Measurements from ENCODE around the gene STAT5B. TPM values are rescaled to one million over a fixed set of nuclear protein-coding genes. Genes with fewer than 3 reads are reported as not detected.

The STAT5B gene
- total and polyA plus RNA-seq, 9 of the 15 experiments (the other 6 are each of a cell fraction or from before 2014, with no cell fraction given), result 20.8 to 176 (median 92.4) TPM

GRCh38 chr17:42276609-42277341 lies 584 bp upstream of the STAT5B start (continued):
- TF ChIP-seq, protein P1, sequence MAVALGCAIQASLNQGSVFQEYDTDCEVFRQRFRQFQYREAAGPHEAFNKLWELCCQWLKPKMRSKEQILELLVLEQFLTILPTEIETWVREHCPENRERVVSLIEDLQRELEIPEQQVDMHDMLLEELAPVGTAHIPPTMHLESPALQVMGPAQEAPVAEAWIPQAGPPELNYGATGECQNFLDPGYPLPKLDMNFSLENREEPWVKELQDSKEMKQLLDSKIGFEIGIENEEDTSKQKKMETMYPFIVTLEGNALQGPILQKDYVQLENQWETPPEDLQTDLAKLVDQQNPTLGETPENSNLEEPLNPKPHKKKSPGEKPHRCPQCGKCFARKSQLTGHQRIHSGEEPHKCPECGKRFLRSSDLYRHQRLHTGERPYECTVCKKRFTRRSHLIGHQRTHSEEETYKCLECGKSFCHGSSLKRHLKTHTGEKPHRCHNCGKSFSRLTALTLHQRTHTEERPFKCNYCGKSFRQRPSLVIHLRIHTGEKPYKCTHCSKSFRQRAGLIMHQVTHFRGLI (CRISPR knock-in tag; IDR thresholded peaks at IDR 0.05), result no peak
- TF ChIP-seq SRF (CRISPR knock-in tag; IDR thresholded peaks at IDR 0.05), result 0 out of 4 replicates have a peak, but pooled peaks of 1 of the 2 experiments have one; percentile 28
- peak; percentile 84 for TF ChIP-seq BHLHE40 (IDR thresholded peaks at IDR 0.05; ENCODE audit: low read length)
- TF ChIP-seq, protein P2, sequence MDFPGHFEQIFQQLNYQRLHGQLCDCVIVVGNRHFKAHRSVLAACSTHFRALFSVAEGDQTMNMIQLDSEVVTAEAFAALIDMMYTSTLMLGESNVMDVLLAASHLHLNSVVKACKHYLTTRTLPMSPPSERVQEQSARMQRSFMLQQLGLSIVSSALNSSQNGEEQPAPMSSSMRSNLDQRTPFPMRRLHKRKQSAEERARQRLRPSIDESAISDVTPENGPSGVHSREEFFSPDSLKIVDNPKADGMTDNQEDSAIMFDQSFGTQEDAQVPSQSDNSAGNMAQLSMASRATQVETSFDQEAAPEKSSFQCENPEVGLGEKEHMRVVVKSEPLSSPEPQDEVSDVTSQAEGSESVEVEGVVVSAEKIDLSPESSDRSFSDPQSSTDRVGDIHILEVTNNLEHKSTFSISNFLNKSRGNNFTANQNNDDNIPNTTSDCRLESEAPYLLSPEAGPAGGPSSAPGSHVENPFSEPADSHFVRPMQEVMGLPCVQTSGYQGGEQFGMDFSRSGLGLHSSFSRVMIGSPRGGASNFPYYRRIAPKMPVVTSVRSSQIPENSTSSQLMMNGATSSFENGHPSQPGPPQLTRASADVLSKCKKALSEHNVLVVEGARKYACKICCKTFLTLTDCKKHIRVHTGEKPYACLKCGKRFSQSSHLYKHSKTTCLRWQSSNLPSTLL (IDR thresholded peaks at IDR 0.05), result no peak
- 0 out of 2 replicates have a peak, but pooled peaks have one; percentile 25 for TF ChIP-seq THAP12 (CRISPR knock-in tag; IDR thresholded peaks at IDR 0.05)
- peak; percentile 92 for TF ChIP-seq RFX1 (IDR thresholded peaks at IDR 0.05)
- peak; percentile 53; the same call in 1 of the 2 replicates for TF ChIP-seq ZNF589 (CRISPR knock-in tag; IDR thresholded peaks at IDR 0.05; ENCODE audit: low read depth)
- TF ChIP-seq ELF4 (CRISPR knock-in tag; IDR thresholded peaks at IDR 0.05), result peak; percentile 40; the same call in 1 of the 2 replicates
- TF ChIP-seq LEF1 (IDR thresholded peaks at IDR 0.05), result peak; percentile 26; the same call in 1 of the 2 replicates
- TF ChIP-seq MLX (CRISPR knock-in tag; conservative IDR thresholded peaks at IDR 0.05), result no peak
- TF ChIP-seq L3MBTL2 (IDR thresholded peaks at IDR 0.05), result peak; percentile 73
- TF ChIP-seq NFIC (IDR thresholded peaks at IDR 0.05), result peak; percentile 92
- no peak for TF ChIP-seq CSDE1 (IDR thresholded peaks at IDR 0.05)
- 0 out of 2 replicates have a peak, but pooled peaks have one; percentile 29 for TF ChIP-seq CHCHD3 (CRISPR knock-in tag; IDR thresholded peaks at IDR 0.05)
- peak in 1 of 2 experiments; percentile 51; a peak in 1 of 4 replicates for TF ChIP-seq TEAD1 (CRISPR knock-in tag; IDR thresholded peaks at IDR 0.05)
- TF ChIP-seq SETDB1 (IDR thresholded peaks at IDR 0.05; ENCODE audit: low read length), result no peak

All from K562 (cell line).